GM19043 (cell line): ENCODE data around the gene DIS3L2.
A peak's percentile ranks its signal among the peaks of the same experiment; 100 is the strongest.
"Not testable (repeated sequence)": the region's sequence is repeated elsewhere in the genome, so short reads cannot be mapped to it uniquely, and the experiment has no call there.

ENCODE experiments used
- ATAC-seq: cut with Tn5 transposase; IDR thresholded peaks from one replicate; pipeline ENCODE4 v1.9.1; 2021; ENCODE audit warnings: low read depth; ENCODE audit not compliant: unreplicated experiment

DIS3L2 gene

DNA sequence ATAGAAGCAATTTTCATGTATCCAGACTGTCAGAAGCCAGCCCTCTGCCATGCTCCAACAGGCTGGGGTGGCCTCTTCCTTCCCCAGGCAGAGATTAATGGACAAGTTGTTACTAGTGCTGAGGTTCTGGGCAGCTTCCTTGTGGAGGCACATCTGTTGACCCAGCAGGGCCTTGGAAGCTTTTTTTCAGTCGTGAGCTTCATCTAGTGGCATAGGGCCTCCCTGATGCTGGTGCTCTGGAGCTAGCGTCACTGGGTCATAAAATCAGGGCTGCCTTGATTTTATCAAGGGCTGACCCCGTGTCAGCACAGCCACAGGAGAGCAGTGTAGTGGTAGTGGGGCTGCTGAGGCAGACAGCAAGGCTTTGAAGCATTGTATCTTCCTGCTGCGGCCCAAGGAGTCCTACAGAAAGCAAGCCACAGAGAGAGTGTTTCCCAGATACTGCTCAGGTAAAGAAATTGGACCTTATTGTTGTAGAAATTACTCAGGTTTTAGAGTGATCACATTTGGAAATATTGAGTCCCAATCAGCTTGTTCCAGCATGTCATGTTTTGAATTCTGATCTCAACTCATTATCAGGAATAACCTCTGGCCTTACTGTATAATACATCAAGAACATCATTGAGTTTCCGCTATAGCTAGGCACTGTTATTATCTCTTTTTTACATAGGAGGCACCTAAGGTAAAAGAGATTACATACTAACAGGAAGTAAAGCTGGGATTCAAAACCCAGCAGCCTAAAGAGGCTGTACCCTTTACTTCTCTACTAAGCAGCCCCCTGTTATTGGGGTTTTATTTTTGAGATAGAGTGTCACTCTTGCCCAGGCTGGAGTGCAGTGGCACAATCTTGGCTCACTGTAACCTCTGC is 324.7 kb downstream of the DIS3L2 start:
- no peak for ATAC-seq

- ATAC-seq, result no peak
Measured at GRCh38 chr2:232287316-232287715, 325.8 kb downstream of the DIS3L2 start.

DNA sequence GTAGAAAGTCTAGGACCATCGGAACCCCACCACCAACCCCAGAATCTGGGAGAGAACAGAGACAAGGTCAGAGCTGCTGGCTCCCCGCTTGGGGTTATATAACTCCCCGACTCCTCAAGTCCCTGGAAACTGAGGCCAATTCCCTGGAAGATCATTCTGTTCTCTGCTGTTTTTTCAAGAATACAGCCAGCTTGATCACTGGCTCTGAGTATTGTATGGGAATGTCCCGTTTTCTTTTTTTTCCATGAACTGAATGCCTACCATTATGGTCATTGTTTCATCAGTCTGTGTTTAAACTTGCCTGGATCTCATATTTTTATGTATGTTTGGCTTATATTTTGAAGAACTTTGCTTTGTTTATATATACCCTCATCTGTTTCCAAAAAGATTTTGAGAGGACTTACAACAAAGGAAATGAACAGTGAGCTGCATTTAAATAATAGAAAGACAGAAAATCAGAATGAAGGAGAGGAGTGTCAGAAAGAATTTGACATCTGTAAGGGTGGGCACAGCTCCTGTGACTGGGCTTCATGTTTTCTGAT is 327.0 kb downstream of the DIS3L2 start:
- ATAC-seq, result no peak

GRCh38 chr2:232290668-232291067 is 329.2 kb downstream of the DIS3L2 start:
- ATAC-seq, result no peak

DNA sequence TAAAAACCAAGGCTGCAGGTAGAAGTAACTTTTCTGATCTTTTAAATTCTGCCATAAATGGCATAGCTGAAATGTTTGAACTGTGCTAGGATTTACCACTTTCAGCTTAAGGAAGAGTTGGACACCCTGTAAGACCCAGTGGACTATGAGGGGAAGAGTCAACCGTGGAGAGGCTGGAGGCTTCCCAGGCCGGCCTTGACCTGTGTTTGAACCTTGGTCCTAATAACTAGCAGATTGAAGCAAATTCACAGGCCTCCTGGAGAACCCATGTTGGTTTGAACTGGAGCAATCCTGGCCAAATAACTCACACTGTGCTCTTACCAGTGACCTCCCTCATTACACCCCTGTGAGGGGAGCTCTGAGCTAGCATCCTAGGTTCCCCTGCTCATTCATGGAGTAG is 329.8 kb downstream of the DIS3L2 start:
- no peak for ATAC-seq

- peak; percentile 75 for ATAC-seq
Measured at GRCh38 chr2:232292395-232293154, 331.1 kb downstream of the DIS3L2 start.

DNA sequence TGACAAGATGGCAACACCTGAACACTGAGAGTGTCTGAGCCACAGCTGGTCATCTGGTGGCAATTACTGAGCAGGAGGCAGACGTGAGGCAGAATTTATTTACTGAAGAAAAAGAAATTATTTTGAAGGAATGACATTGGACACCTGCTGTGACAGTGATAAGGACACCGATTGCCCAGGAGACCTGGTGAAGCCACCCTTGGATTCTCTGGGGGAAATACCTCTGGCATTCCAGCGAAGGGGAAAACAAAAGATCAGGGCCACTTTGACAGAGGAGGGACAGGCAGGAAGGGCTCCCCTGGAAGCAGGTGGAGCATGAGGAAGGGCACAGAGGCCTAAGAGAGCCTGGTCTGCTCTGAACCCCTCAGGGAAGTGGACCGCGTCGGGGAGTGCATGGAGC is 331.7 kb downstream of the DIS3L2 start:
- no peak for ATAC-seq

GRCh38 chr2:232295971-232296370 is 334.5 kb downstream of the DIS3L2 start:
- ATAC-seq, result no peak

GRCh38 chr2:232296776-232297525 is 335.4 kb downstream of the DIS3L2 start:
- no peak for ATAC-seq

- ATAC-seq, result no peak
Measured at GRCh38 chr2:232299084-232299483, 337.6 kb downstream of the DIS3L2 start.

- no peak for ATAC-seq
Measured at GRCh38 chr2:232299927-232300674, 338.6 kb downstream of the DIS3L2 start.

DNA sequence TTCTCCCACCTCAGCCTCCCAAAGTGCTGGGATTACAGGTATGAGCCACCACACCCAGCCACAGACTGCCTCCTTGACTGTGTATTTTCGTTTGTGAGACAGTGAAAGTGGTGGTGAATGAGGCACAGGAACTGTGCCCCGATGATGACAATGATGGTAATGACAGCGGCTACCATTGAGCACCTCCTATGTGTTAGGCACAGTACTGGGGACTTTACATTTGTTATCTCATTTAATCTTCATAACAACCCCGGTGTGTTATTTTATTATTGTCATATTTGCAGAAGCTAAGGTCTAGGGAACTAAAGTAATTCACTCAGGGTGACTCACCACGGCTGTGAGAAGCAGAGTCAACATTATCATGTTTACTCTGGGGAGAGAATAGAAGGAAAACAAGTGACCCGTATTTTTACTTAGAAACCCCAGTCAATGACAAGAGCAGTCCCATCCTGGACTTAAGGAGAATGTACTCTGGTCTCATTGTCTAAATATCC is 339.4 kb downstream of the DIS3L2 start:
- ATAC-seq, result no peak

DNA sequence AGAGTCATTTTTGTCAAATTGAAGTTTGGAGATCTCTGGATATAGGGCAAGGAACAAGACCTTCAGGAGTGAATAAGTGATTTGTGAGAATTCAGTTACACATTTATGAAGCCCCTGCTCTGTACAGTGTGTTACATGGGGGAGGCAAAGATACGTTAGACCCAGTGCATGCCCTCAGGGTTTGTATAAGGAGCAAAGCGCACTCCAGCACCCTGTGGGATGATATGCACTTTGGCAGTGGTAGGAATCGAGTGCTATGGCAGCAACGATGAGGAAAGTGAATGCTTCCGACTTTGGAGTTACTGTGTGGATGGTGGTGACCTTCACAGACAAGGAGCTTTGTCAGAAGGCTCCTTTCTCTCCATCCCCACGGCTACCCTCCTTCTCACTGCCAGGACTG is 342.7 kb downstream of the DIS3L2 start:
- no peak for ATAC-seq

DNA sequence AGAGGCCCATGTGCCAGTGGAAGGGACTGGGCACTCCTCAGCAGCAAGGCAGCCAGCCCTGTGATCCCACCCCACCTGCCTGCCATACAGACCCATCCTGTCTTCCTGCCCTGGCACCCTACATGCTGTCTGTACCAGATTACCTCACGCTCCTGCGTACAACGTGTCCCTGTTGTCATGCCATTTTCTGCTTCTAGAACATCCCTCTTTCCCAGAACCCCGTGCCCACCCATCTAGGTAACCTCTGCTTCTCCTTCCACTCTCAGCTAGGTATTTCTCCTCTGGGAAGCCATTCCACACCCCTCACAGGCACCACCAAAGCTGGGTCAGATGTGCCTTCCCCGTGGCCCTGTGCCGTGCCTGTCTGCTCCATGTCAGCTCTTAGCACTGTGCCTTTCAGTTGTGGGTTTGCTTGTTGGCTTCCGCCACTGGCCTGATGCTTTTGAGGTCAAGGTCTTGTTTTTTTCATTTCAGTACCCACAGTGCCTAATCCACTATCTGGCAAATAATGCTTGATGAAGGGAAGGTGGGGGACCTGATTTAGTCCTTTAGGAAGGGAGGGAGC is 345.3 kb downstream of the DIS3L2 start:
- no peak for ATAC-seq

GRCh38 chr2:232307854-232308253 is 346.3 kb downstream of the DIS3L2 start:
- ATAC-seq, result no peak

GRCh38 chr2:232308986-232309385 is 347.5 kb downstream of the DIS3L2 start:
- no peak for ATAC-seq

GRCh38 chr2:232309592-232309991 is 348.1 kb downstream of the DIS3L2 start:
- ATAC-seq, result no peak

GRCh38 chr2:232310121-232310520 is 348.6 kb downstream of the DIS3L2 start:
- no peak for ATAC-seq

DNA sequence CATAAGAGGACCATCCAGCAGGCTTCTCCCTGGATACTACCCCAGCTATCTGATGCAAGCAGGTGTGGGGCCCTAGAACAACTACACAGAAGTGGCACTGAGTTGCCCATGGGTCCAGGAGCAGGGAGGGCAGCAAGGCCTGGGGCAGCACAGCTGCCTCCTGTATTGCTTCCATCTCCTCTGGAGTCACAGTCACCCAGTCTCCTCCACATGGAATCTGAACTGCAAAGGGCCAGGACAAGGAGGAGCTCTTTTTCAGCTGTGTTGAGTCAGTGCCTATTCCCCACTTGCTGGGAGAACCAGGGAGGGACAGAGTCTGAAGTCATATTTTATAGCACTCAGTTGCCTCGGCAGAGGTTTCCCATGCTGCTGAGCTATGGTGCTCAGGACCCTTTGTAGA is 349.2 kb downstream of the DIS3L2 start:
- ATAC-seq, result no peak

DNA sequence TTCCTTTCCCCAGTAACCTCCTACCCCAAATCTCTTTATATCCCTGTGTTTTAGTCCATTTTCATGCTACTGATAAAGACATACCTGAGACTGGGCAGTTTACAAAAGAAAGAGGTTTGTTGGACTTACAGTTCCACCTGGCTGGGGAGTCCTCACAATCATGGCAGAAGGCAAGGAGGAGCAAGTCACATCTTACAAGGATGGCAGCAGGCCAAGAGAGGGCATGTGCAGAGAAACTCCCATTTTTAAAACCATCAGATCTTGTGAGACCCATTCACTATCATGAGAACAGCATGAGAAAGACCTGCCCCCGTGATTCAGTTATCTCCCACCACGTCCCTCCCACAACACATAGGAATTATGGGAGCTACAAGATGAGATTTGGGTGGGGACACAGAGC is 352.1 kb downstream of the DIS3L2 start:
- ATAC-seq, result not testable (repeated sequence)
